ENCODE results near the gene HEXB. TPM values are rescaled to one million over a fixed set of nuclear protein-coding genes. Genes with fewer than 3 reads are reported as not detected.

Gene HEXB
- total and polyA plus RNA-seq, 2 of the 13 experiments (the other 11 are each of a cell fraction or from before 2014, with no cell fraction given) = 100 to 104 TPM

DNA sequence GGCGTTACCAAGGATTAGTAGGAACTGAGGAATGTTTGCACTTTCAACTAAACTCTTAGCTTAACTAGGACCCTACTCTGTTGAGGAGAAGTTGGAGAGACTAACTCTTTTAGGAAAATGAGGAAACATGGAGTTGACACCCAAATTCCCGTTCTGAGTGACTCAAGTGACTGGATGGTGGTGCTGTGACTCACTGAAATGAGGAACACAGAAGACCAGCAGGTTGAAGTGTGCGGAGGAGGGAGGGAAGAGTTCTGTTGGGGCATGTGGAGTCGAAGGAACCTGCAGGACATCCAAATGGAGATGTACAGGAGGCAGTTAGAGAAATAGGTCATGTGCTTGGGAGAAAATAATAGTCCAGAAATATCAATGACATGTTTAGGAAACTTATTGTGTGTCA, 8.2 kb downstream of the HEXB start:
- Histone ChIP-seq H3K4me2 (ENCODE audit: low read depth, low read length) (no peak overlapping the region), H3K79me2 (ENCODE audit: insufficient read depth, low read length) (no peaks in the 10 kb centered on the region), H3K9me3 (ENCODE audit: low read length) (no peaks in the 10 kb centered on the region), H2AFZ (ENCODE audit: low read length) (no peak overlapping the region), H3K36me3 (replicated peaks in 1 of 2; ENCODE audit: control insufficient read depth in 1 of 2, insufficient read depth in 2 of 2, low read length in 2 of 2) (peaks cover 2 to 22% of the 10 kb centered on the region in 2 experiments; a peak in 4 of 5 replicates), H3K4me3 (replicated peaks in 1 of 3; ENCODE audit: insufficient read depth in 1 of 3, low read depth in 2 of 3, low read length in 3 of 3) (no peak overlapping the region), H3K27ac (ENCODE audit: extremely low read length, insufficient read depth, low read length) (no peak overlapping the region), H3K9ac (ENCODE audit: insufficient read depth, low read depth, low read length) (no peak overlapping the region), H4K20me1 (ENCODE audit: insufficient read depth, low read length) (no peaks in the 10 kb centered on the region), H3K4me1 (ENCODE audit: insufficient read depth, low read length) (no peaks in the 10 kb centered on the region), H3K27me3 (ENCODE audit: control insufficient read depth in 1 of 2, insufficient read depth in 2 of 2, low read length in 2 of 2) (no peaks in the 10 kb centered on the region)
- ChIA-PET POLR2A (no interaction called here), CTCF (ENCODE audit: low intra/inter-chr PET ratio, low total read pairs) (no interaction called here)
- in situ Hi-C loops (cut with HindIII; ENCODE audit: extremely low pct_ligation_motif_present, low pct_unique_long_range_greater_than_20kb) (loop anchor here (25.0 kb wide), 1 partner anchor 819 kb away; the partner anchor contains the start of genes CERT1 and POLK), intact Hi-C loops (cut with micrococcal nuclease; ENCODE audit: unreplicated experiment) (no loop called here)
- TF ChIP-seq, protein P1, sequence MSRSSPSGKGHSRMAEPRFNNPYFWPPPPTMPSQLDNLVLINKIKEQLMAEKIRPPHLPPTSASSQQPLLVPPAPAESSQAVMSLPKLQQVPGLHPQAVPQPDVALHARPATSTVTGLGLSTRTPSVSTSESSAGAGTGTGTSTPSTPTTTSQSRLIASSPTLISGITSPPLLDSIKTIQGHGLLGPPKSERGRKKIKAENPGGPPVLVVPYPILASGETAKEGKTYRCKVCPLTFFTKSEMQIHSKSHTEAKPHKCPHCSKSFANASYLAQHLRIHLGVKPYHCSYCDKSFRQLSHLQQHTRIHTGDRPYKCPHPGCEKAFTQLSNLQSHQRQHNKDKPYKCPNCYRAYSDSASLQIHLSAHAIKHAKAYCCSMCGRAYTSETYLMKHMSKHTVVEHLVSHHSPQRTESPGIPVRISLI (CRISPR knock-in tag; IDR thresholded peaks at IDR 0.05; ENCODE audit: borderline replicate concordance) = no peak
- no peak for TF ChIP-seq FOSL2 (CRISPR knock-in tag; IDR thresholded peaks at IDR 0.05)
- TF ChIP-seq JARID2 (CRISPR knock-in tag; IDR thresholded peaks at IDR 0.05; ENCODE audit: insufficient replicate concordance) = no peak
- no peak for TF ChIP-seq RBM22 (optimal IDR thresholded peaks at IDR 0.05; ENCODE audit: low read length)
- TF ChIP-seq ZSCAN31 (CRISPR knock-in tag; IDR thresholded peaks at IDR 0.05; ENCODE audit: low read depth) = no peak
- TF ChIP-seq, protein P2, sequence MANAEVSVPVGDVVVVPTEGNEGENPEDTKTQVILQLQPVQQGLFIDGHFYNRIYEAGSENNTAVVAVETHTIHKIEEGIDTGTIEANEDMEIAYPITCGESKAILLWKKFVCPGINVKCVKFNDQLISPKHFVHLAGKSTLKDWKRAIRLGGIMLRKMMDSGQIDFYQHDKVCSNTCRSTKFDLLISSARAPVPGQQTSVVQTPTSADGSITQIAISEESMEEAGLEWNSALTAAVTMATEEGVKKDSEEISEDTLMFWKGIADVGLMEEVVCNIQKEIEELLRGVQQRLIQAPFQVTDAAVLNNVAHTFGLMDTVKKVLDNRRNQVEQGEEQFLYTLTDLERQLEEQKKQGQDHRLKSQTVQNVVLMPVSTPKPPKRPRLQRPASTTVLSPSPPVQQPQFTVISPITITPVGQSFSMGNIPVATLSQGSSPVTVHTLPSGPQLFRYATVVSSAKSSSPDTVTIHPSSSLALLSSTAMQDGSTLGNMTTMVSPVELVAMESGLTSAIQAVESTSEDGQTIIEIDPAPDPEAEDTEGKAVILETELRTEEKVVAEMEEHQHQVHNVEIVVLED (CRISPR knock-in tag; IDR thresholded peaks at IDR 0.05; ENCODE audit: borderline replicate concordance) = no peak
- TF ChIP-seq ARNTL (CRISPR knock-in tag; IDR thresholded peaks at IDR 0.05) = no peak
- no peak for TF ChIP-seq ZNF12 (CRISPR knock-in tag; IDR thresholded peaks at IDR 0.05)
- no peak for FAIRE-seq
- BruUV-seq (replicated peaks) = no TSS peak
- ATAC-seq = no peak
- 96% methylated on average over 4 of the region's 4 CpGs for WGBS (ENCODE audit: low lambda C conversion rate)
- DNase-seq (ENCODE audit: low spot score) = no peak

Measured in HepG2 (cell line).